GM19099 (cell line): ENCODE measurements around the gene C1orf35.

Source experiments
- POLR2A ChIP-seq: IDR thresholded peaks from 3 replicates; pipeline ENCODE4 v1.6.1; 2011; ENCODE audit warnings: low read depth; ENCODE audit not compliant: insufficient read length; ENCODE audit errors: extremely low read depth

The C1orf35 gene

DNA sequence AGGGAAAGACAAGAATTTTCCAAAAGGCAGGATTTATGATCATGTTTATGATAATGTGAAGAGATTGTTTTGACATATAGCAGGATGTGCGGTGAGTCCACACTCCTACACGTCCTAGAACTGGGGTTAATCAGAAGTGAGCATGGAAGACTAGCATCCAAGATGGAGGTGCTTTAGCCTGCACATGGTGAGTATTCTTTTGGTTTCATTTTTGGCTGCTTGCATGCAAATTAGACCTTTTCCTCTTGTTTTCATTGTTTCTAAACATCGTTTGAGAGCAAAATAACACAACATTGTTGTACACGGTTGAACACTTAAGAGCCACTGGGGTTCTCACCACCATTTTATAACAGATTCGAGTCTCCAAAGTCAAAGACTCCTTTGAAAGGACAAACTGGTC is 22.1 kb upstream of the C1orf35 start:
- TF ChIP-seq POLR2A = no peak

- TF ChIP-seq POLR2A = no peak
Measured at GRCh38 chr1:228123505-228123904, 20.4 kb upstream of the C1orf35 start.

GRCh38 chr1:228122921-228123441 is 19.9 kb upstream of the C1orf35 start:
- no peak for TF ChIP-seq POLR2A

- TF ChIP-seq POLR2A = no peak
Measured at GRCh38 chr1:228120857-228121489, 17.8 kb upstream of the C1orf35 start.

GRCh38 chr1:228120351-228120750 is 17.2 kb upstream of the C1orf35 start:
- no peak for TF ChIP-seq POLR2A

GRCh38 chr1:228118040-228118439 is 14.9 kb upstream of the C1orf35 start:
- TF ChIP-seq POLR2A = no peak

DNA sequence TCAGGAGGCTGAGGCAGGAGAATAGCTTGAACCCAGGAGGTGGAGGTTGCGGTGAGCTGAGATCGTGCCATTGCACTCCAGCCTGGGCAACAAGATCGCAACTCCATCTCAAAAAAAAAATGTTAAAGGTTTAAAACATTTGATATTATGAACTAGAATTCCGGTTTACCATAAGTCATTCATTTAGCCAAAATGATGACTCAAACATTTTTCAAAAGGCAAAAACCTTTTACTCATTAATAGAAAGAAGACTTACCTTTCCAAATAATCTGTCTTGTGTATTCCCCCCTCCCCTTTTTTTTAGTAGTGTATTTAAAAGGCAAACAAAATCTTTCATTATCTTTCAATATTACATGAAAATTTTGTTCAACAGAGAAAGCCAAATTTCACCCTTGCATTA is 14.2 kb upstream of the C1orf35 start:
- TF ChIP-seq POLR2A = no peak

DNA sequence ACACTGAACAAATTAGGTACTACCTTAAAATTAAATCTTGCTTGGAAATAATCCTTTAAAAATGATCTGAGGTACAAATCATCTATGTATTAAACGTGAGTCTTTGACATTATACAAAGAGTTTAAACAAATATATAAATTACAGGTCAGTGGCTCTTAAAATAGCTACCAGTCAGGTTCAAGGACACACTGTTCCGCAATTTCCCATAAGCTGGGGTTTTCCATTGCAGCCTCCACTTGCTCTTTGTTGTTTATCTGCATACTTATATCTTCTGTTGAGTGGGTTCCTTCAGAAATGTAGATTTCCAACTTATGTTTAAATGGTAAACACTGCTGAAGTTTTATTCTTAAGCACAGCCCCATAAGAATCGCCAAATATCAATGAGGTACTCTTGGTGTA is 11.7 kb upstream of the C1orf35 start:
- no peak for TF ChIP-seq POLR2A

GRCh38 chr1:228112617-228113016 is 9.5 kb upstream of the C1orf35 start:
- no peak for TF ChIP-seq POLR2A

DNA sequence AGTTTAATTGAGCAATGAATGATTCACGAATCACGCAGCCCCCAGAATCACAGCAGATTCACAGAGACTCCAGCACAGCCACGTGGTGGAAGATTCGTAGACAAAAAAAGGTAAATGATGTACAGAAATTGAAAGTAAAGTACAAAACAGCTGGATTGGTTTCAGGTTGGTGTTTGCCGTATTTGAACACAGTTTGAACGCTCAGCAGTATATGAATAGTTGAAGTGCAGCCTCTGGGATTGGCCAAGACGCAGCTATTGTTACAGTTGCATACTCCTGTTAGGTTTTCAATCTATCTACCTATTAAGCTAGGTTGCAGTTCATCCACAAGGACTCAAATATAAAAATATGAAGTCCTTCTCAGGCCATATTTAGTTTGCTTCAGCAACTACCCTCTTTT is 9.0 kb upstream of the C1orf35 start:
- no peak for TF ChIP-seq POLR2A

GRCh38 chr1:228110556-228110955 is 7.4 kb upstream of the C1orf35 start:
- no peak for TF ChIP-seq POLR2A

- no peak for TF ChIP-seq POLR2A
Measured at GRCh38 chr1:228109962-228110488, 6.9 kb upstream of the C1orf35 start.

DNA sequence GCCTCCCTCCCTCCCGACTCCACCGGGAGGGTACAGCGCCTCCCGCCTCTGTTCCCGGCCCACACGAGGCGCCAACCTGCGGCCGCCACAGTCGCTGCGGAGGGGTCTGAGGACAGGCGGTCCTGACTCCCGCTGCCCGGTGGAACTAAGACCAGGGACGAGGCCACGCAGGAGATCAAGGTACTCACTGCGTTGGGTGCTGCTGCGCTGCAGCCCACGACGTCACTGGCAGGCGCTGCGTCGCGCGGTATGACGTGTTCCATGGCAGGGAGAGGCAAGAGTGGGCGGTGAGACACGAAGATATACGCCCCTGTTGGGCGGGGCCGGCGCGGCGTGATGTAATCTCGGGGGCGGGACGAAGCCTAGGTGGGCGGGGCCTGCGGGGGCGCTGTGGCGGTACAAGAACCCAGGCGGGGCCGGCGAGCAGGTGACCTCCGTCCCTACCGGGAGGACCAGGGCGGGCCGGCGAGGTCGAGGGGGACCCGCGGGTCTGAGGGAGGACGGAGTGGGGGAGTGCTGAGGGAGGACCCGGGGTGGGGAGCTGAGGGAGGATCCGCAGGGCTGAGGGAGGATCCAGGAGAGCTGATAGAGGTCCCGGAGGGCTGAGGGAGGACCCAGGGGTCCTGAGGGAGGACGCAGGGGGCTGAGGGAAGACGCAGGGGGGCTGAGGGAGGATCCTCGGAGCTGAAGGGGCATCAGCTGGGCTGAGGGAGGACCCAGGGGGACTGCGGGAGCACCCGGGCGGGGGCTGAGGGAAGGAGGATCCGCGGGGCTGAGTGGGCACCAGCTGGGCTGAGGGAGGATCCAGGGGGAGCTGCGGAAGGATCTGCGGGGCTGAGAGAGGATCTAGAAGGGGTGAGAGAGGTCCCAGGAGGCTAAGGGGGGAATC is 6.2 kb upstream of the C1orf35 start, which contains the start of gene MRPL55:
Gene MRPL55, minus strand, starts transcription at position 227 of the 889 bp plus-strand sequence. CDS start 1,039 bp downstream, outside the sequence.
- TF ChIP-seq POLR2A = peak; percentile 92

DNA sequence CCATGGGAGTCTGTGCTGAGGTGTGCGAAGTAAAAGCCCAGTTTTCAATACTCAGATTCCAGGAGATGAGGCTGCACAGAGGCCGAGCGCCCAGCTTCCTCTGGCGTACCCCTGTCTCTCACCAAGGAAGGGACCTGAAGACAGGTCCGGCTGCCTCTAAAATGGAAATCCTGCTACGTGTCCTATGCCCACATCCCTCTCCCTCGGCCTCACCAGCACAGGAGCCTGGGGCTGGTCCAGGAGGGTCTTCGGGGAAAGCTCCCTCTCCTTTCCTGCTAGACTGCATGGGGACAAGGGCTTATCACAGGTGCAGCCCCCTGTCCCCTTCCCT is 5.6 kb upstream of the C1orf35 start:
- no peak for TF ChIP-seq POLR2A

DNA sequence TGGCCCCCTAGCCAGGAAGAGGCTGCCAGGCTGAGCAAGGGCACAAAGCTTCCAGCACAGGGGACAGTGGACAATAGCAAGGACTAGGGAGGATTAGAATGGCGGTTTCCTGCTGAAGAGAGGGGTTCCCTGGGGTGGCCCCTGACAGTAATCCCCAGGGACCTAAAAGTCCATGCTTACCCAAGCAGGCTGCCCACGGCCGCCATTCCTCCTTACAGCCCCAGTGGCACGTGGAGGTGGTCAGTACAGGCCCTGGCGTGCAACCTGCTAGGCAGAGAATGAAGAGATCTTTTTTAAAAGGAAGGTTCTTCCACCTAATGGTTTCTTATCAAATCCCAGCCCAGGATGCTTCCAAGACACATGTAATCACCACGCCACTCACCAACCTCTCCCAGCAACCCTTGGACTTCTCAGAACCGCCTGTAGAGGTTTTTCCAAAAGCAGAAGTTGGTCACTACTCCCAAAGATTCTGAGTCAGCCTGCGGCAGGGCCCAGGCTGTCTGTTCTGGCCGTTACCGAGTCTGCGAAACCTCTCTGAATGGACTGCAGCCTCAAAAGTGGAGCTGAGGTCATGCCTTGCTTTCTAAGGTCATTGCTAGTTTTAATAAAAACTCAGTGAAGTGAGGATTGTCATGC is 5.0 kb upstream of the C1orf35 start:
- no peak for TF ChIP-seq POLR2A
